Karpas-422 (cell line): Measurements from ENCODE around the gene IL11RA. TPM values are rescaled to one million over a fixed set of nuclear protein-coding genes. Genes with fewer than 3 reads are reported as not detected.

Experiments used
- DNase-seq: peaks from one replicate; pipeline ENCODE4 v3.0.0-alpha.2; 2015
- H2AFZ ChIP-seq: fragments of 200-600 bp; sonication (generic); 2 replicates; pipeline ENCODE4 v1.6.1; 2014; ENCODE audit warnings: antibody characterized with exemption, low read length, mixed read lengths
- H3K27ac ChIP-seq: fragments of 200-600 bp; sonication (generic); 2 replicates; pipeline ENCODE4 v1.5.1; 2014; ENCODE audit warnings: mild to moderate bottlenecking, low read length, moderate library complexity
- H3K27me3 ChIP-seq: fragments of 200-600 bp; sonication (generic); 2 replicates; pipeline ENCODE4 v1.6.1; 2014; ENCODE audit warnings: low read length, mixed read lengths
- H3K36me3 ChIP-seq: fragments of 200-600 bp; sonication (generic); 2 replicates; pipeline ENCODE4 v1.6.1; 2014; ENCODE audit warnings: low read length, mixed read lengths; ENCODE audit not compliant: insufficient read depth
- H3K4me1 ChIP-seq: fragments of 200-600 bp; sonication (generic); 2 replicates; pipeline ENCODE4 v1.6.1; 2014; ENCODE audit warnings: mild to moderate bottlenecking, low read length, mixed read lengths
- H3K4me2 ChIP-seq: fragments of 200-600 bp; sonication (generic); 2 replicates; pipeline ENCODE4 v1.6.1; 2014; ENCODE audit warnings: low read length, low read depth, mild to moderate bottlenecking; ENCODE audit not compliant: poor library complexity, severe bottlenecking
- H3K4me3 ChIP-seq: fragments of 200-600 bp; sonication (generic); 2 replicates; pipeline ENCODE4 v1.5.1; 2014; ENCODE audit warnings: mild to moderate bottlenecking, antibody characterized with exemption, low read length, mixed read lengths
- H3K79me2 ChIP-seq: fragments of 200-600 bp; sonication (generic); 2 replicates; pipeline ENCODE4 v1.6.1; 2014; ENCODE audit warnings: mild to moderate bottlenecking, low read length, mixed read lengths
- H3K9ac ChIP-seq: fragments of 200-600 bp; sonication (generic); 2 replicates; pipeline ENCODE4 v1.6.0; 2014; ENCODE audit warnings: low read length
- H3K9me2 ChIP-seq: fragments of 200-600 bp; sonication (generic), shearing (Covaris generic); replicated peaks from 2 replicates; pipeline ENCODE4 v1.6.0; 2014; ENCODE audit warnings: mild to moderate bottlenecking, low read length, moderate library complexity; ENCODE audit not compliant: insufficient read depth
- H3K9me3 ChIP-seq: fragments of 300-700, 200-600 bp; sonication (generic); 2 replicates; pipeline ENCODE4 v1.6.1; 2014; ENCODE audit warnings: low read length, mixed read lengths
- H4K20me1 ChIP-seq: fragments of 200-600 bp; sonication (generic); 2 replicates; pipeline ENCODE4 v1.6.1; 2014; ENCODE audit warnings: mild to moderate bottlenecking, antibody characterized with exemption, low read length, low read depth; ENCODE audit not compliant: insufficient read depth
- total RNA-seq: library from RNA; depleted of rRNA; stranded (reverse); fragments of >200 nt; shearing (Covaris generic); gene quantifications from 2 replicates; pipeline ENCODE4 v1.2.3, GENCODE V29; 2014; ENCODE audit warnings: low replicate concordance

IL11RA gene
- total RNA-seq, 1 experiment from 2014 or later = 15.1 TPM

DNA sequence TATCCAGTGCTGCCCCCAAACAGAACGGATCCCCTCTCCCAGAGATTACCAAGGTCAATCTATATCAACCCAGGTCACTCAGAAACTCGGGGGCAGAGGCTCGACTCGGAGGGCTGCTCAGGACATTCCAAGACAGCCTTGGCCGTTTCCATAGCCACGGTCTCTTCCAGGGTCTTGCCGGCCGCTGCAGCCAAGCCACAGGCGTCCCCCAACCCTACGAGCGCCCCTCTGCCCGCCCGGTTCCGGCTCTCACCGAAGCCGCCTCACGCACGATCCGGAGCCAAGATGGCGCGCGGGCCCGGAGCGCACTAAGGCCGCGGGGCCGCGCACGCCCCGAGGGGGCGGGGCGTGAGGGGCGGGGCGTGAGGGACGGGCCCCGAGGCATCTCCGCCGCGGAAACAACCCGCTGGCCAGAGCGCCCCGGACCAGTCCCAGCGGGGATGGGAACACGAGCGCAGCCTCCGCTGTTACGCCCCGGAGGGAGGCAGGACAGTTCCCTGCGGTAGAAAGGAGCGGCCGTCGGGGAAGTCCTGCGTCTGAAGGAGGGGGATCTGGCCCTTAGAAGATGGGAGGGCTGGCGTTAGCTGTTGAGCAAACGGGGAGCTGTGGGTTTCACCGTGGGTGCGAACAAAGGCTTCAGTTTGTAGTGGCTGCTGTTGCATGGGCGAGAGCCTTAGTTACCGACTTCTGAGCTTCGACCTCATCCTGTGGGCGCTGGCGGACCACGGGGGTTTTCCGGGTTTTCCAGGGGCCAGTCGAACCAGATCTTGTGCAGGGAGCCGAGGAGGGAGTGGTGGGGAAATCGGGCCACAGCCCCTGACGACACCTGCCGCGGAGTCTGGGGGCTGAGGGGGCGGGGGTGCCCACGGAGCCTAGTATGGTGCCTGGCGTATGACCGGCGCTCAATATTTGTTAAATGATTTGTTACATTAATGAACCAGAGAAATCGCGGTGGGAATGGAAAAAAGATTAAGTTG lies 39.9 kb upstream of the IL11RA start, which contains the start of gene RPP25L:
TSS of gene RPP25L (minus strand) at position 287 of the 977 bp plus-strand sequence. CDS start 801 bp downstream, outside the sequence.
- Histone ChIP-seq H3K27me3 (no peaks in the 10 kb centered on the region), H3K4me2 (peak within 1 kb of the TSS; percentile 95), H3K79me2 (peaks cover 12% of the 10 kb centered on the region), H3K9me3 (no peaks in the 10 kb centered on the region), H3K9ac (peak within 1 kb of the TSS; percentile 99), H3K9me2 (no peaks in the 10 kb centered on the region), H2AFZ (peak within 1 kb of the TSS; percentile 31), H4K20me1 (no peaks in the 10 kb centered on the region), H3K4me3 (peak within 1 kb of the TSS; percentile 100), H3K27ac (peak within 1 kb of the TSS; percentile 40; the same call in 1 of the 2 replicates), H3K4me1 (peaks cover 24% of the 10 kb centered on the region), H3K36me3 (no peaks in the 10 kb centered on the region)
- peak; percentile 96 for DNase-seq

DNA sequence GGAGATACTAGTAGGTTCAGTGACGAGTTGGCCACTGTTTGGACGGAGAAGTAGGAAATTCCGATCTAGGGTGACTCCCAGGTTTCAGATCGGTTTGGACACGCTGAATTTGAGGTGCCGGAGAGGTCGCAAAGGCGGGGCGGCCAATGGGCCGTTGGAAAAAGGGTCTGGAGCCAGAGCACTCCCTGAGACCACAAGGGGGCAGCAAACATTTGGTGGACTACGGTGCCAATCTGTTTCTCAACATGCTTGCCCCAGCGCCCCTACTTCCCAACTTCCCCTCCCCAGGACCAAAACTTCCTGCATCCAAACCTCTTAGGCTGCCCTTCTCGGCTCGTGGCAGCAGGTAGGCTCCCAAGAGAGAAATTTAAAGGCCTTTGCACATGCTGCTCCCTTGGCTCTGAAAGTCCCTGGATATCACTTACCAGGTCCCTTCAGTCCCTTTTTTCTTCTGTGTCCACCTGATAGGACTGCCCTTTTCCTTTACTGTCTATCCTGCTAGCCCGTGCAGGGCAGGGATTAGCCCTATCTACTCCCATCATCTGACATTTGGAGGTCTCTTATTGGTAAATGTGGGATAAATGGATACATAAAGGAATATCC lies 39.1 kb upstream of the IL11RA start:
- Histone ChIP-seq H3K4me1 (peaks cover 24% of the 10 kb centered on the region), H3K9me3 (no peaks in the 10 kb centered on the region), H3K4me3 (peak overlapping the region; percentile 100), H3K36me3 (no peaks in the 10 kb centered on the region), H3K27ac (0 out of 2 replicates have a peak overlapping the region, but pooled peaks have one; percentile 40), H3K4me2 (peak overlapping the region; percentile 95), H3K9me2 (no peaks in the 10 kb centered on the region), H2AFZ (0 out of 2 replicates have a peak overlapping the region, but pooled peaks have one; percentile 31), H4K20me1 (no peaks in the 10 kb centered on the region), H3K9ac (peak overlapping the region; percentile 99), H3K79me2 (peaks cover 12% of the 10 kb centered on the region), H3K27me3 (no peaks in the 10 kb centered on the region)
- peak; percentile 94 for DNase-seq

- Histone ChIP-seq H3K9me2 (no peaks in the 10 kb centered on the region), H3K27me3 (no peaks in the 10 kb centered on the region), H4K20me1 (no peaks in the 10 kb centered on the region), H3K9me3 (no peaks in the 10 kb centered on the region), H3K79me2 (peaks cover 28% of the 10 kb centered on the region), H3K4me1 (peaks cover 36% of the 10 kb centered on the region), H3K4me3 (no peak overlapping the region), H2AFZ (no peak overlapping the region), H3K36me3 (no peaks in the 10 kb centered on the region), H3K9ac (no peak overlapping the region), H3K27ac (no peak overlapping the region), H3K4me2 (no peak overlapping the region)
- no peak for DNase-seq
Observed at GRCh38 chr9:34615132-34615531, 36.9 kb upstream of the IL11RA start.

- Histone ChIP-seq H2AFZ (peak within 1 kb of the TSS; percentile 78; the same call in 1 of the 2 replicates), H4K20me1 (no peaks in the 10 kb centered on the region), H3K9ac (peak within 1 kb of the TSS; percentile 86), H3K36me3 (no peaks in the 10 kb centered on the region), H3K27me3 (no peaks in the 10 kb centered on the region), H3K79me2 (peaks cover 16% of the 10 kb centered on the region), H3K9me2 (no peaks in the 10 kb centered on the region), H3K27ac (no peak within 1 kb of the TSS), H3K4me1 (peaks cover 17% of the 10 kb centered on the region), H3K9me3 (no peaks in the 10 kb centered on the region), H3K4me3 (peak within 1 kb of the TSS; percentile 91), H3K4me2 (peak within 1 kb of the TSS; percentile 86)
- DNase-seq = peak; percentile 98
Observed at GRCh38 chr9:34620061-34620994, 31.7 kb upstream of the IL11RA start, which contains the start of gene DCTN3. DCTN3 (minus strand) TSS chr9:34620495; CDS start chr9:34620464, 31 bp downstream.

GRCh38 chr9:34623374-34624235 lies 28.4 kb upstream of the IL11RA start:
- Histone ChIP-seq H3K27ac (no peak overlapping the region), H3K9me2 (no peaks in the 10 kb centered on the region), H3K79me2 (peaks cover 15% of the 10 kb centered on the region), H3K36me3 (no peaks in the 10 kb centered on the region), H3K4me3 (no peak overlapping the region), H3K9ac (no peak overlapping the region), H3K27me3 (0 out of 2 replicates have a peak, but pooled peaks cover 4% of the 10 kb centered on the region), H3K4me2 (no peak overlapping the region), H3K9me3 (no peaks in the 10 kb centered on the region), H4K20me1 (no peaks in the 10 kb centered on the region), H3K4me1 (peaks cover 19% of the 10 kb centered on the region), H2AFZ (no peak overlapping the region)
- DNase-seq = no peak

DNA sequence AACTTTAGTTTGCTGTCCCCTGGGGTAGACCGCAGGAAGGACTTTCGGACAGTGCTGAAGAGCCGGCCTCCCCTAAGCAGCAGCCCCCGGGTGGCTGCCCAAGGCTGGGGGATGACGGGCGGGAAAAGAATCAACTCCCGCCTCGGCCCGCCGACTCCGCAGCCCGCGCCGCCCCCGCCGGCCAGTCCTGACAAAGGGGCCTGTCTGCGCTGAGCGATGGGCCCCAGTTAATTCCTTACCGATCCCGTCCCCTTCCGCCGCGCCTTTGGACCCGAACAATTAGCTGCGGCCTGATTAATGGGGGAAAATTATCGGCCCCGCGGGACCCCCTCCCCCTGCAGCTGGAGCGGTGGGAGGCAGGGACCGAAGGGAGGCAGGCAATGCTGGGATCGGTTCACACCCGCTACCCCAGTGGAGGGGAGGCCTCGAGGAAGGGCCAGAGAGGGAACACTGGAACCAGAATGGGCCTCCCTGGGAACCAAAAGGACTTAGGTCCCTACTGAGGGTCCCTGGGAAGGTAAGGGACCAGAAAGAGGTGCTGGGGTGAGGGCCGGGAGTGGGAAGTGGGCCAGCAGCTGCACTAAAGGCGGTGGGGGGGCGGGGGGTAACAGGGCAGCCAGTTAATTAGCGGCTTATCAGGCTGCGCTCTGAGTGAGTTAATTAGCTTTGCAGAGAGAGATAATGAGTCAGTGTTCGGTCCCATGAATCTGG lies 27.4 kb upstream of the IL11RA start:
- H3K4me2 ChIP-seq = no peak overlapping the region
- 0 out of 2 replicates have a peak, but pooled peaks cover 4% of the 10 kb centered on the region for H3K27me3 ChIP-seq
- H2AFZ ChIP-seq = no peak overlapping the region
- H3K79me2 ChIP-seq = peaks cover 5% of the 10 kb centered on the region
- peaks cover 15% of the 10 kb centered on the region for H3K4me1 ChIP-seq
- H3K4me3 ChIP-seq = no peak overlapping the region
- H3K9ac ChIP-seq = no peak overlapping the region
- DNase-seq = no peak
- H4K20me1 ChIP-seq = no peaks in the 10 kb centered on the region
- no peaks in the 10 kb centered on the region for H3K36me3 ChIP-seq
- H3K9me3 ChIP-seq = no peaks in the 10 kb centered on the region
- H3K9me2 ChIP-seq = no peaks in the 10 kb centered on the region
- no peak overlapping the region for H3K27ac ChIP-seq
